Endodermal cell (in vitro differentiated cells): ENCODE data around the gene PRDM5. TPM values are rescaled to one million over a fixed set of nuclear protein-coding genes. Genes with fewer than 3 reads are reported as not detected.

ENCODE experiments used
- DNase-seq: peaks from one replicate; pipeline ENCODE4 v3.0.0-alpha.2; 2017
- H3K27ac ChIP-seq: 2 replicates; pipeline ENCODE4 v1.5.1; 2013; ENCODE audit warnings: mild to moderate bottlenecking, low read depth, low read length, moderate library complexity
- H3K27me3 ChIP-seq: 2 replicates; pipeline ENCODE4 v1.6.1; 2013; ENCODE audit warnings: mild to moderate bottlenecking, low read length, moderate library complexity; ENCODE audit not compliant: insufficient read depth, control insufficient read depth, poor library complexity, severe bottlenecking
- H3K36me3 ChIP-seq: 2 replicates; pipeline ENCODE4 v1.7.0; 2013; ENCODE audit warnings: mild to moderate bottlenecking, low read length, moderate library complexity; ENCODE audit not compliant: control insufficient read depth, insufficient read depth
- H3K4me1 ChIP-seq: one replicate; pipeline ENCODE4 v1.7.0; 2013; ENCODE audit warnings: low read length; ENCODE audit not compliant: control insufficient read depth, insufficient read depth
- H3K4me3 ChIP-seq: 2 replicates; pipeline ENCODE4 v1.5.1; 2013; ENCODE audit warnings: mild to moderate bottlenecking, low read length, moderate library complexity
- H3K9ac ChIP-seq: 2 replicates; pipeline ENCODE4 v1.6.1; 2013; ENCODE audit warnings: mild to moderate bottlenecking, low read length, moderate library complexity; ENCODE audit not compliant: poor library complexity, severe bottlenecking; ENCODE audit errors: extremely low read depth
- H3K9me3 ChIP-seq: 2 replicates; pipeline ENCODE4 v1.6.1; 2013; ENCODE audit warnings: mild to moderate bottlenecking, low read length, moderate library complexity; ENCODE audit not compliant: control insufficient read depth
- H3K27ac Mint-ChIP-seq: 2 replicates; pipeline ENCODE4 v1.8.0; 2020; ENCODE audit warnings: mixed read lengths
- H3K27me3 Mint-ChIP-seq: 2 replicates; pipeline ENCODE4 v1.8.0; 2021; ENCODE audit warnings: mild to moderate bottlenecking, mixed read lengths; ENCODE audit not compliant: insufficient read depth
- H3K36me3 Mint-ChIP-seq: 2 replicates; pipeline ENCODE4 v1.8.0; 2020; ENCODE audit warnings: low read depth, mixed read lengths
- H3K4me1 Mint-ChIP-seq: 2 replicates; pipeline ENCODE4 v1.8.0; 2020; ENCODE audit warnings: mixed read lengths
- H3K4me3 Mint-ChIP-seq: 2 replicates; pipeline ENCODE4 v1.8.0; 2020; ENCODE audit warnings: mild to moderate bottlenecking, moderate library complexity, mixed read lengths
- H3K9me3 Mint-ChIP-seq: 2 replicates; pipeline ENCODE4 v1.8.0; 2020; ENCODE audit warnings: mild to moderate bottlenecking, mixed read lengths
- CTCF ChIP-seq: fragments of 200-600 bp; sonication (generic); conservative IDR thresholded peaks from 2 replicates; pipeline ENCODE4 v1.5.0; 2021; ENCODE audit warnings: antibody characterized with exemption, mild to moderate bottlenecking
- WGBS, 2 experiments: methylation state at CpG; one replicate each; pipeline versions ENCODE4 v1.1.5 to v1.1.7; 2013; ENCODE audit warnings: missing lambda C conversion rate in 2 of 2, mixed read lengths in 1 of 2; ENCODE audit not compliant: insufficient coverage in 1 of 2, insufficient read length in 1 of 2; 5-methylcytosine and 5-hydroxymethylcytosine counted together
- total RNA-seq, 2 donors: library from RNA; stranded (reverse); fragmentation: NEBNext Ultra II Directional in 1 of 2; extraction: Animal tissue kit (Norgen Biotek cat#: 25700) in 1 of 2; gene quantifications; 2 replicates in 1 of 2; 3 replicates in 1 of 2; pipeline ENCODE4 v1.2.1, GENCODE V29; 2021

PRDM5 gene
- total RNA-seq, 2 donors from 2014 or later: 18.3 to 19.1 TPM

GRCh38 chr4:120842031-120842430, 80.5 kb downstream of the PRDM5 start:
- no peaks in the 10 kb centered on the region for H3K4me1 ChIP-seq
- H3K9ac ChIP-seq: no peak overlapping the region
- Mint-ChIP-seq H3K27me3 (no peaks in the 10 kb centered on the region), H3K9me3 (no peaks in the 10 kb centered on the region), H3K36me3 (no peaks in the 10 kb centered on the region), H3K4me1 (peaks cover 5% of the 10 kb centered on the region), H3K4me3 (no peak overlapping the region), H3K27ac (no peak overlapping the region)
- no peak overlapping the region for H3K4me3 ChIP-seq
- no peaks in the 10 kb centered on the region for H3K36me3 ChIP-seq
- no peak for DNase-seq
- 96% methylated on average over 3 of the region's 3 CpGs; no CpG with 5 or more reads in 1 of the 2 experiments for WGBS, 2 experiments
- TF ChIP-seq CTCF: no peak
- H3K9me3 ChIP-seq: no peaks in the 10 kb centered on the region
- no peak overlapping the region for H3K27ac ChIP-seq
- no peaks in the 10 kb centered on the region for H3K27me3 ChIP-seq

GRCh38 chr4:120841580-120841979, 80.9 kb downstream of the PRDM5 start:
- Mint-ChIP-seq H3K27ac (no peak overlapping the region), H3K4me1 (peaks cover 5% of the 10 kb centered on the region), H3K9me3 (no peaks in the 10 kb centered on the region), H3K27me3 (no peaks in the 10 kb centered on the region), H3K4me3 (no peak overlapping the region), H3K36me3 (no peaks in the 10 kb centered on the region)
- Histone ChIP-seq H3K27me3 (no peaks in the 10 kb centered on the region), H3K4me1 (no peaks in the 10 kb centered on the region), H3K4me3 (no peak overlapping the region), H3K9me3 (no peaks in the 10 kb centered on the region), H3K36me3 (no peaks in the 10 kb centered on the region), H3K9ac (no peak overlapping the region), H3K27ac (no peak overlapping the region)
- WGBS, 2 experiments: 100% methylated on average over 1 to 3 of the region's 3 CpGs
- no peak for TF ChIP-seq CTCF
- no peak for DNase-seq

GRCh38 chr4:120839974-120840751, 82.4 kb downstream of the PRDM5 start:
- TF ChIP-seq CTCF: no peak
- Histone ChIP-seq H3K9ac (no peak overlapping the region), H3K4me1 (no peaks in the 10 kb centered on the region), H3K27me3 (no peaks in the 10 kb centered on the region), H3K36me3 (no peaks in the 10 kb centered on the region), H3K9me3 (no peaks in the 10 kb centered on the region), H3K27ac (no peak overlapping the region), H3K4me3 (no peak overlapping the region)
- Mint-ChIP-seq H3K36me3 (no peaks in the 10 kb centered on the region), H3K4me3 (no peak overlapping the region), H3K4me1 (peaks cover 5% of the 10 kb centered on the region), H3K27me3 (no peaks in the 10 kb centered on the region), H3K27ac (no peak overlapping the region), H3K9me3 (no peaks in the 10 kb centered on the region)
- no peak for DNase-seq
- 91 to 94% methylated on average over 12 to 18 of the region's 18 CpGs for WGBS, 2 experiments
